CD1c-positive myeloid dendritic cell (primary cell): Measurements from ENCODE around the gene MAP3K21.

Experiments used
- DNase-seq: peaks from one replicate; pipeline ENCODE4 v3.0.0-alpha.2; 2016; ENCODE audit errors: extremely low spot score

The MAP3K21 gene

GRCh38 chr1:233359431-233359830 is 31.9 kb downstream of the MAP3K21 start:
- DNase-seq = no peak

GRCh38 chr1:233359905-233360304 is 32.4 kb downstream of the MAP3K21 start:
- no peak for DNase-seq

- no peak for DNase-seq
These were observed 33.1 kb downstream of the MAP3K21 start for GRCh38 chr1:233360525-233361102.

GRCh38 chr1:233361876-233362275 is 34.4 kb downstream of the MAP3K21 start:
- DNase-seq = no peak

GRCh38 chr1:233362743-233363142 is 35.2 kb downstream of the MAP3K21 start:
- no peak for DNase-seq

GRCh38 chr1:233364026-233364425 is 36.5 kb downstream of the MAP3K21 start:
- DNase-seq = no peak

- DNase-seq = peak; percentile 45
These were observed 37.4 kb downstream of the MAP3K21 start for GRCh38 chr1:233364695-233365539.

GRCh38 chr1:233366575-233366974 is 39.1 kb downstream of the MAP3K21 start:
- no peak for DNase-seq

- no peak for DNase-seq
These were observed 39.7 kb downstream of the MAP3K21 start for GRCh38 chr1:233367057-233367803.

GRCh38 chr1:233368106-233368788 is 40.7 kb downstream of the MAP3K21 start:
- no peak for DNase-seq

- DNase-seq = no peak
These were observed 41.2 kb downstream of the MAP3K21 start for GRCh38 chr1:233368789-233369130.

- no peak for DNase-seq
These were observed 44.9 kb downstream of the MAP3K21 start for GRCh38 chr1:233372218-233373120.

GRCh38 chr1:233373226-233373625 is 45.7 kb downstream of the MAP3K21 start:
- DNase-seq = no peak

GRCh38 chr1:233375653-233376052 is 48.1 kb downstream of the MAP3K21 start:
- no peak for DNase-seq

- no peak for DNase-seq
These were observed 49.0 kb downstream of the MAP3K21 start for GRCh38 chr1:233376382-233377110.

GRCh38 chr1:233379869-233380438 is 52.4 kb downstream of the MAP3K21 start:
- peak; percentile 60 for DNase-seq

GRCh38 chr1:233381806-233382205 is 54.3 kb downstream of the MAP3K21 start:
- DNase-seq = no peak

- DNase-seq = no peak
These were observed 56.5 kb downstream of the MAP3K21 start for GRCh38 chr1:233383984-233384383.

- no peak for DNase-seq
These were observed 58.8 kb downstream of the MAP3K21 start for GRCh38 chr1:233386336-233386735.

- no peak for DNase-seq
These were observed 60.1 kb downstream of the MAP3K21 start for GRCh38 chr1:233387585-233387984.
